HG02938 (cell line): ENCODE results near the gene CST9L.

Experiments
- ATAC-seq: cut with Tn5 transposase; IDR thresholded peaks from one replicate; pipeline ENCODE4 v1.9.1; 2021; ENCODE audit warnings: mild to moderate bottlenecking, moderate library complexity; ENCODE audit not compliant: unreplicated experiment

The CST9L gene, protein sequence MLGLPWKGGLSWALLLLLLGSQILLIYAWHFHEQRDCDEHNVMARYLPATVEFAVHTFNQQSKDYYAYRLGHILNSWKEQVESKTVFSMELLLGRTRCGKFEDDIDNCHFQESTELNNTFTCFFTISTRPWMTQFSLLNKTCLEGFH

DNA sequence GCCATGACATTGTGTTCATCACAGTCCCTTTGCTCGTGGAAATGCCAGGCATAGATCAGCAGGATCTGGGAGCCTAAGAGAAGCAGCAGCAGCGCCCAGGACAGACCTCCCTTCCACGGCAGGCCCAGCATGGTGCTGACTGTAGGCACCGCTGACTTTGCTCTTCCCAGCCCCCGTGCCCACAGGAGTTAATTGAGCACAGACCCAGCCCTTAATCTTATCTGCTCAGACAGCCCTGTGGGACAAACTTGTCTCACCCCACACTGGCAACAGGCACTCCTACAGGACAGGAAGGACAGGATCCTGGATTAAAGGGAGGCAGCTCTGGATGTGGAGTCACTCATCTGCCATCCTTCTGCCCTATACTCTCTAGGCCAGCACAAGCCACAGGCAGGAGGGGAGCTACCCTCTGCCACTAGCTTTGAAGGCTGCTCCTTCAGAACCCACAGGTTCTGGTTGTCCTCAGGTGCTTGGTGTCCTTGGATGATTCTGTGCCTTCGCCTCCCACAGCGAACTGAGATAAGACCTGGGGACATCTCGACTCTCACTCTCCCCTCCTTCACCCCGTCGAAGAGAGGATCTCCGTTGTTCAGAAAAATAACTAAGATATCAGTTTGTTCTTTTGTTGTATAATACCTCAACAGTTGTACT is at the start of gene CST9L:
CST9L (minus strand) TSS at position 165 of the 651 bp plus-strand sequence; CDS start at position 131, 34 bp downstream.
- ATAC-seq = no peak

DNA sequence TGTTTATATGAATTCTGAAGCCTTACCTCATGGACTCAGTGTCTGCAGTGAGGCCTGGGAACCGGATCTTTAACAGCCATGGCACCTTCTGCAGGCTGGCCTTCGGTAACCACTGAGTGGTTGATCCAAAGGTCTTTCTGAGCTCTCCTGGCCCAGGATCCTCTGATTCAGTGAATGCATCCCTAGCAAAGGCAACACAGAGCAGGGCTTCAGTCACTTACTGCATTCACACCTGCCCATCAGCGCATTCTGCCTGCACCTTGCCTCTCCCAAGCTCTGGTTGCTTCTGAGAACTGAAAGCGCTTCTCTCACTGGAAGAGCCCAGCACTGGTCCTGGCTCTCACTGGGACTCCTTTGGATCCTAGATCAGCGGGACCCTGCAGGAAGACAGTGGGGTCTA is 45.9 kb upstream of the CST9L start:
- ATAC-seq = no peak

DNA sequence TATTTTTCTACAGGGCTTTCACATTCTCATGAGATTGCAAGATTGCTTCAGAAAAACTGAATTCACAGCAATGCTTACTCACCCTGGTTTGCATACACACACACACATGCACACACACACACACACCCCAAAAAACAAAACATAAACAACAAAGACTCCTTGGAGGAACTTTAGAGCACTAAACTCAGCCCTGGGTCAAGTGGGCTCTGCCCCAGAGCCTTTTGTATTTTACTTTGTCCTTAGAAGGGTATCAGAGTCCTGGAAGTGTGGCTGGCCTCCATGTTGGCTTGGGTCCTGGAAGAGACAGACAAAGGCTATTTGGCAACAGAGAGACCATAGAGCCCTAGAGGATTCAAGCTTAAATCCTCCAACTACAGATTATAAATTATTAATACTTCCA is 45.4 kb upstream of the CST9L start:
- ATAC-seq = no peak

DNA sequence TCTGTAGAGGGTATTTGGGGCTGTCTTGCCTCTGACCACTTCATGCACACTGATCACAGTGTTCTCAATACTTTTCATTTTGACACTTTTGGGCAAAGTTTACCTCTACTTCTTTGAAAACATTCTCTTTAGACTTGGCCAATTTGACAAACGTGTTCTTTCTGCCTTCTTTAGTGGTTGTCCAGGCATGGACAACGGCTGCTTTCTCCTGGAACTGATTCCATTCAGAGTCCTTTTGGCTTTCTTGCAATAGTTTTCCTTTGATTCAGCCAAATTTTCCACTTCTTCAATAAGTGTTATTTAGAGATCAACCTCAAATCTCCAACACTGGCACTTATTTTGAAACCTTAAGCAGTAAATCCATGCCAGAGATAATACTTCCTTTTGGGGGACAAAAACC is 44.1 kb upstream of the CST9L start:
- ATAC-seq = no peak

GRCh38 chr20:23609486-23610109 is 41.3 kb upstream of the CST9L start:
- ATAC-seq = no peak

GRCh38 chr20:23608251-23608846 is 40.1 kb upstream of the CST9L start:
- no peak for ATAC-seq

GRCh38 chr20:23607497-23608245 is 39.4 kb upstream of the CST9L start:
- ATAC-seq = no peak

DNA sequence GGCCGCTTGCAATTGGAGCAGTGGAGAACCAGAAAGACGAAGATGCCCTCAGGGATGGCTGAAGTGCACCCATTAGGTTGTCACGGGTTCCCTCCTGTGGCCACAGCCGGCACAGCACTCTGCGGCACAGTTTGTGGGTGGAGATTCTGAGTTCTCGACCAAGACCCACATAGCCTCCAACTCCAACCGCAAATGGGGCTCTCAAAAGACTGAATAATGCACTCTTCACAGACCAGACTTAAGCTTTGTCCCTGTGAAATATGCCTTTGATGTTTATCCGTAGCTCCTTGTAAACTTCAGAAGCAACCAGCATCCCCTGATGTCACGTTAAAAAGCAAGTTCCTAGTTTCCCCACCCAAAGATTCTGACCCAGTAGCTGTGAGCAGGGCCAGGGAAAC is 38.4 kb upstream of the CST9L start:
- ATAC-seq = peak; percentile 82

- ATAC-seq = no peak
Observed at GRCh38 chr20:23605867-23606651, 37.8 kb upstream of the CST9L start, which contains the start of gene CST9. Gene CST9, minus strand, starts transcription at chr20:23605917. Its CDS starts 53 bp downstream, at chr20:23605864.

DNA sequence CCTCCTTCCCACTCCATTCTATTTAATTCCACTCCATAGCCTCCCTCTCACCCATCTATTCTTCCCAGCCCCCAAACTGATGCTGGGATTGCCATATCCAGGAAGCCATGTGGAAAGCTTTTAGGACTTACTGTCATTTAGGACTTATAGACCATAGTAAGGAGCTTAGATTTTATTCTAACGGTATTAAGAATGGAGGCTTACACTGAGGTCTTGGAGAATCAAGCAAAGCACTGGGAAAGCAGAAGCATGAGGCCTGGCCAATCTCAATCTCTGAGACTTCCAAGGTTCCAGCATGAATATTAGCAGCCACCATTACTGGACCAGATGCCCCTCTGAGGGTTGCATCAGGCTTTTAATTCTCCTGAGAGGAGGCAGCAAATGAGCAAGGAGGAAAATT is 36.0 kb upstream of the CST9L start:
- no peak for ATAC-seq

- no peak for ATAC-seq
Observed at GRCh38 chr20:23603321-23603720, 35.0 kb upstream of the CST9L start.

DNA sequence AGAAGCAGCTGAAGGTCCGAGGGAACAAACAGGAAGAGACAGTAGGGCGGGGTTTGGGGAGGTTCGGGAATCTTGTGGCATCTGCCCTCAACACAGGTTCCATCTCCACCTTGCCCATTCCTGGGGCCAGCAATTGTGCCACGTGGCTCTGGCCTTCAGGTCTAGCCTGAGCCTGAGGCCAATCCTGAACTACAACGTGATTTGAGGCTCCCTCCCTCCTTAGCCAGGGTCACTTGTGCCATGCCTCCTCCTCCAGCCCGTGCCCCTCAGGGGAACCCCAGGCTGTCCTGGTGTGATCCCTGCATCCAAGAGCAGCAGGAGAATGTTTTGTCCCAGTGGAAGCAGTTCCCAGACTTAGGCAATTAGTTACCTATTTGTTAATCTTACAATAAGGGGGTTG is 34.4 kb upstream of the CST9L start:
- ATAC-seq = no peak

- ATAC-seq = no peak
Observed at GRCh38 chr20:23602241-23602640, 34.0 kb upstream of the CST9L start.

- ATAC-seq = no peak
Observed at GRCh38 chr20:23601715-23602114, 33.4 kb upstream of the CST9L start.

GRCh38 chr20:23598481-23598880 is 30.2 kb upstream of the CST9L start:
- no peak for ATAC-seq

DNA sequence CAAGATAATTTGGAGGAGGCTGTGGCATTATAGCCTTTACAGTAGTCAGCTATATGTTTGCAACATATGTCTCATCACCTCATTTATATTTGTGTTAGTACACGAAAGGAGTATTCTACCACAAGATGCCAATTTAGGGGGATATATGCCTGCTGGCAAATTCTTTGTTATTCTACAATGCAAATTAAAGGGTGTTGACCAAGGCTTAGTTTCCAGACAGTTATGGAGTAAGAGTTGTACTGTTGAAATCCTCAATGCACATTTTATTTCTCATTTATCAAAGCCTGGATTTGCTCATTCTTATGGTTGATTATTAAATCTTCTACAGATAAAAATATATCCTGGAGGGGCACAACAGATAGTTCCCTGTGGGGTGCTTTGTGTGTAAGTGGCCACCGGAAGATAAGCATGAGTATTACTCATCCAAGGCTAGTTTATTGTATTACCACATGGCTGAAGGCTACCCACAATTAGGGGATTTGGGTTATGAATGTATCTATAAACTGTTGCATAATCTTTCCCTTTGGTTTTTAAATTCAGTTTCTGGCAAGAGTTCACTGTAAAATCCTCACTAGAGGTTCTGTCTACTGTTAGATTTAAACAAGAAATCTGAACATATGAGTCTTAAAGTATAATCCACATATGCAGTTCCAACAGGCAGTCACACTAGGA is 28.4 kb upstream of the CST9L start:
- ATAC-seq = no peak

DNA sequence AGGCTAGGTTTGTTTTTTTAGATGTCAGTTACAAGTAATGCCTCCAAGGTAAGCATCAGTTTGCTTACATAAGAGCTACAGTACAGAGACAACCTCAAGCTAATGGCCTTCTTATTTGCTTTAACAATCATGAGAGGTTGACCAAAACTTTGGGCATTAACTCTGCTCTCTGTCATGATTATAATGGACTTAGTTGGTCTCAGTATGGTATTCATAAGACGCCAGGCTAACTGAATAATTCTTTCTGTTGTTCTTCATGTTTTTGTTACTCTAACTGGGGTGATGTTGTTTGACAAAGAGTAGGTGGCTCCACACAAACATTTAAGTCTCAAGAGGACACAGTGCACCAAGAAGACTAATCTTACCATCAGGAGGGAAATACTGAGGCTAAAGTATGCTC is 27.7 kb upstream of the CST9L start:
- ATAC-seq = no peak

GRCh38 chr20:23588434-23589403 is 20.4 kb upstream of the CST9L start:
- ATAC-seq = no peak

DNA sequence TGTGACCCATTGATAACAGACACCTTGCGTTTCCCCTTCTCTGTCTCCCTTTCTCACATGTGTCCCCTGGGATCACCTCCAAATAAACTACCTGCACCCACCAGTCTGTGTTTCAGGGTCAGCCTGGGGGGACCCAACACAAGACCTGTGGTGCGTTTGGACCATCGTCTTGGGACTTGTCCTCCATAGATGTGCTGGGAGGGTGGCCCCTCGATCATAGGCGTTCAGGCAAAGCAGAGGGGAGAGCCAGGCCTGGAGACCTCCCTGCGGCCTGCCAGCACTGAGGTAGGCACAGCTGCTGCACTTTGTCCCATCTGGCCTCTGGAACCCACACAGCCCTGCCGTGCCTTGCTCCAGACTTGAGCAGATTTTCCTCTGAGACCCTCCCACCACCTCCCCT is 19.3 kb upstream of the CST9L start:
- no peak for ATAC-seq
